GM12864 (cell line): Measurements from ENCODE around the gene ETS1.

Experiments used
- DNase-seq: peaks from one replicate; pipeline ENCODE4 v3.0.0-alpha.2; 2011; ENCODE audit warnings: low read depth
- H3K4me3 ChIP-seq: 2 replicates; pipeline ENCODE4 v1.5.1; 2011; ENCODE audit warnings: mild to moderate bottlenecking, low read depth, low read length, control low read depth
- TF ChIP-seq, protein P1 (sequence below): IDR thresholded peaks from 2 replicates; pipeline ENCODE4 v1.5.1; 2011; ENCODE audit warnings: low read depth, mild to moderate bottlenecking, moderate library complexity, low read length, control low read depth, inconsistent platforms; ENCODE audit errors: missing control alignments

Gene ETS1

DNA sequence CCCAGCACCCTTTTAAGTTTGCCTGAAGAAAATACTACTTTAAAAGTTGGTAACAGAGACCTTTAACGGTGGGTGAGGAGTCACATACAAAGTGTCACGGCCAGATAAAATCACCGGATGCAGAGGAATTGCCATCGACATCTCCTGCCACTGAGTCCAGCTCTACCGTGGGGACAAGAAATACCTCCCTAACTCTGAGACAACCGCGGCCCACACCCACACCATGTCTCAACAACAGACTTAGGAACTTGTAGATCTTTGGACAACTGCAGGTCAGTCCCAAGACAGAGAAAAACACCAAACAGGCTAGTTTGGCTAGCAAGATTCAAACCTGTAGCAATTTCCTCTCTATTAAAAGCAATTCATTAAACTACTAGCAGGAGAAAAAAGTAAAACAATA is 669 bp downstream of the ETS1 start:
- no peak overlapping the region for H3K4me3 ChIP-seq
- TF ChIP-seq, protein P1, sequence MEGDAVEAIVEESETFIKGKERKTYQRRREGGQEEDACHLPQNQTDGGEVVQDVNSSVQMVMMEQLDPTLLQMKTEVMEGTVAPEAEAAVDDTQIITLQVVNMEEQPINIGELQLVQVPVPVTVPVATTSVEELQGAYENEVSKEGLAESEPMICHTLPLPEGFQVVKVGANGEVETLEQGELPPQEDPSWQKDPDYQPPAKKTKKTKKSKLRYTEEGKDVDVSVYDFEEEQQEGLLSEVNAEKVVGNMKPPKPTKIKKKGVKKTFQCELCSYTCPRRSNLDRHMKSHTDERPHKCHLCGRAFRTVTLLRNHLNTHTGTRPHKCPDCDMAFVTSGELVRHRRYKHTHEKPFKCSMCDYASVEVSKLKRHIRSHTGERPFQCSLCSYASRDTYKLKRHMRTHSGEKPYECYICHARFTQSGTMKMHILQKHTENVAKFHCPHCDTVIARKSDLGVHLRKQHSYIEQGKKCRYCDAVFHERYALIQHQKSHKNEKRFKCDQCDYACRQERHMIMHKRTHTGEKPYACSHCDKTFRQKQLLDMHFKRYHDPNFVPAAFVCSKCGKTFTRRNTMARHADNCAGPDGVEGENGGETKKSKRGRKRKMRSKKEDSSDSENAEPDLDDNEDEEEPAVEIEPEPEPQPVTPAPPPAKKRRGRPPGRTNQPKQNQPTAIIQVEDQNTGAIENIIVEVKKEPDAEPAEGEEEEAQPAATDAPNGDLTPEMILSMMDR = no peak

DNA sequence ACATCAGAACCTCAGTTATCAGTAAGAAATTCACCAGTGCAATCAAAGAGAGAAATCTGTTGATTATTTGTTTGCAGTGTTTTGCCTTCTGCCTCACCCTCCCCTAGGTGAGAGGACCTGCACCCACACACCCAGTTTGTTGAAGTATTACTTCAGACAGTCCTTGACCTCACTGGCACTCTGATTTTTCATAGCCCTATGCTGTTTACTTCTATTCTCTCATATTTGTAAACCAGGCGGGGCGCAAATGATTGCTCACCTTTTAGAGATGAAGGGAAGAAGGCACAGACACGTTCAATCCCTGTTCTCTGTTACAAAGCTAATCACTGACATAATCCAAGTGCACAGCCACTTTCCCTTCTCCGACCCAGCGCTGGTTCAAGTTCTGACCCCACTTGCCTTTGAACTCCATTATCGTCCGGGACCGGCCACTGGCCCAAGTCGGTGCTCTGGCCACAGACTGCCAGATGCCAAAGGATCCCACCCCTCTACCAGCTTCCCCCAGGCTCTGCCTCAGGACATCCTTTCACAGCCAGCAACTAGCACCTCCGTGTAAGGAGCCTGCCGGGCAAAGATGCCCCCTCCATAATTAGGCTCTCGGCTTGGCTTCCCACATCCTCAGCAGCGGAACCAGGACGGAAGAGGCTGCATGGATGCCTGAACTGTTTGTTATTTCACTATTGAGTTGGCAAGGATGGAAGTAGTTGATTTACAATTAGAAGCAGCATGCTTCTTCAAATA is 1.7 kb downstream of the ETS1 start:
- TF ChIP-seq, protein P1 = no peak
- H3K4me3 ChIP-seq = no peak overlapping the region
- no peak for DNase-seq

More for the DNA sequence above, 669 bp downstream of the ETS1 start:
- no peak for DNase-seq

DNA sequence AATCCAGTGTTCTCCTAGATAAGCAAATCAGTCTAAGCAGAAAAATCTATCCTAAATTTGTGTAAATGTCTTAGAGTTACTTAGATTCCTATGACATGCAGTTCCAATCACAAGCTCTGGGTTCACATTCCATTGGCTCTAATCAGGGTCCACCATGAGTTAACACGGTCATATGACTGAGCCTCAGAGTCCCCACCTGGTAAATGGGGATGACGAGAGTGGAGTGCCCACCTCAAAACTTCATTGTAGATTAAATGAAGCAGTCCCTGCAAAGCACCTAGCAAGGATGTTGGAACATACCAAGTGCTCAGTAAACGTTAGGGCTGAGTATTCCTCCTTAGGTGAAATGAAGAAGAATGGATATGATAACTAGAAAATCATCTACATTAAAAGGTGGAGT is 3.1 kb downstream of the ETS1 start:
- H3K4me3 ChIP-seq = no peak overlapping the region
- TF ChIP-seq, protein P1 = no peak

DNA sequence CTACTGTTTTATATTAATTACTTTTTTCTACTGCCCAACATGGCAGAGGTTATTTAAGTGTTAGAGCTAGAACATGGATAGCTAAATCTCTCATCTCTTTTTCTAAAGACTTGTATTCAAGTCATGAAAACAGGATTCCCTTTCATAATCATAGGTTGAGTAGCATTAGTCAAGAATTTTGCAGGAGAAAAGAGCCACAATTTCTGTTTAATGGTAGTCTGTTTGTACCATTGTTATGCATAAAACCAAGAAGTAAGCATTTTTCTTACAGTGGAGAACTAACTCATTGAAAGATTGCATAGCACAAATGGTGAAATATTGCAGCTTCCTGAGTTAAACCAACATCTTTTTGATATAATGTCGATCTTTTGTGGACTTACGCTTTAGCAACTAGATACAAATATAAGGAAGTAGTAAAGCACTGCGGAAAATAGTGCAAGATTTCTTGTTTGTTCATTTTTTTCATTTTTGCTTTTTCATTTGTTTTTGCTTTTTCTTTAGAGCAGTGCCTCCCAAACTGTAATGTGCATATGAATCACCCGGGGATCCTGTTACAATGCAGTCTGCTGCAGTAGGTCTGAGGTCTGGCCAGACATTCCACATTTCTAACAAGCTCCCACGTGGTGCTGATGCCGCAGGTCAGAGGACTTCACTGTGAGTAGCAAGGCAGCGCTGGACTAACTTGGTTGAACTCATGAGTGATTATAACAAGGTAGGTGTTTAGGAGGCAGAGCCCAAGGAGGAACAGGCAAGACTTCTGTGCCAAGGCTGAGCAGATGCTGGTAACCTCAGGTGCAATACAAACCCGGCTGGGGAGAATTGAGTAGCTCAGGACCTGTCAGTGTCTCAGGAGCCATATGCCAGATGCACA is 4.6 kb downstream of the ETS1 start:
- no peak overlapping the region for H3K4me3 ChIP-seq
- TF ChIP-seq, protein P1 = no peak
- no peak for DNase-seq

More for the DNA sequence above, 3.1 kb downstream of the ETS1 start:
- DNase-seq = no peak

DNA sequence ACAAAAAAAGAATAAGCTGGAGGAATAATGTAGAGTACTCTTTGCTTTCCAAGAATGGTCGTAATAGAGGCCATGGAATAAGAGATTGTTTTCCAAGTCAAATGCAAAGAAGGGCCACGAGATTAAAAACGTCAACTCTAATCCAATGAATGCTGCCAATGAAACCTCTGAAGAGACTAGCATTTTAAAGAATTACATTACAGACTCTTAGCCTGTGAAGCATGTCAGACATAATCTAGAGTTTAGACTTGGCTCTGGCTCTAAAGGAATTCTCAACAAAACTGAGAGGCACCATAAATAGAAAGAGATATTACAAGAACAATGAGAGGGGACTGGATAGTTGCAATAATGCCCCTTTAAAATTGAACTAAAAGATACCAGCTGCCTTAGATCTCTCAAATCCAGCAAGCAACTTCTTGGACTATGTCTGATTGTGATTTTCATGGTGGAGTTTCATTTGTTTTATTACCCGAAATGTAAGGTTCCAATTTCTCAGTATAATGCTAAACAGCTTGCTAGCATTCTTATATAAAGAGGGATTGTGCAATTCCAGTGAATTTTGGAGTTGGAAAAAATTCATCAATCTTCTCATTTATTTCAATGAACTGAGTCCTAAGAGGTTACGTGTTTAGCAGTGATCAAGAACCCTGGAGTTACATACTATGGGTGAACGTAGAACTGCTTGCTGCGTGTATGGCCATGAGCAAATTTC is 5.6 kb downstream of the ETS1 start:
- no peak overlapping the region for H3K4me3 ChIP-seq
- TF ChIP-seq, protein P1 = no peak
- DNase-seq = no peak

DNA sequence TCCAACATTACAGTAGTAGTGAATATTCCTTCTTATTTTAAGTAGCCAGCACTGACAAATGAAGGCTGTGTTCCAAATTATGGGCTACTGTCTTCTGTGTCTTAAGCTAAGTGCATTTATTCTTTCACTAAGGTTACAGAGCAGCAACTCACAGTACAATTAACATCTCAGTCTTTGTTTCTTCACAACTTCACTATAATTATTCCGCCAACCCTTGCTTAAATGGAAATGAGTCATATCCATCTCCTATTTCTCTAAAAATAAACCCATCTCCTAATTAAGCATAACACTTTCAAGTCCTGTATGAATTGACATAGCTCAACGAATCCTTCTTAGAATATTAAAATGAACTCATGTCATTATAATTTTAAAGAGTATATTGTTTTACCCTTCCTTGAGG is 6.7 kb downstream of the ETS1 start:
- TF ChIP-seq, protein P1 = no peak
- no peak overlapping the region for H3K4me3 ChIP-seq
- DNase-seq = no peak
